Transverse colon (tissue), 4 donors: Measurements from ENCODE around the gene CST9. TPM values are rescaled to one million over a fixed set of nuclear protein-coding genes. Genes with fewer than 3 reads are reported as not detected.

Experiments used
- DNase-seq: peaks from one replicate; pipeline ENCODE4 v3.0.0-alpha.2; 2019
- H3K27ac ChIP-seq, 4 donors: fragments of 200-600 bp; sonication (generic); 2 replicates each; pipeline ENCODE4 v1.5.1; 2016 to 2018; ENCODE audit warnings: inconsistent platforms in 4 of 4
- H3K27me3 ChIP-seq: fragments of 200-600 bp; sonication (generic); 2 replicates; pipeline ENCODE4 v1.5.1; 2017; ENCODE audit warnings: inconsistent platforms
- H3K36me3 ChIP-seq, 4 donors: fragments of 200-600 bp; sonication (generic); 2 replicates each; pipeline ENCODE4 v1.5.1; 2017 to 2019; ENCODE audit warnings: inconsistent platforms in 4 of 4
- H3K4me1 ChIP-seq, 4 donors: fragments of 200-600 bp; sonication (generic); 2 replicates each; pipeline ENCODE4 v1.5.1; 2017 to 2020; ENCODE audit warnings: inconsistent platforms in 4 of 4
- H3K4me3 ChIP-seq, 4 donors: fragments of 200-600 bp; sonication (generic); 1 replicate in 1 of 4; 2 replicates in 3 of 4; pipeline versions ENCODE4 v1.5.1 to v1.6.1; 2017 to 2019; ENCODE audit warnings: inconsistent platforms in 4 of 4
- H3K9me3 ChIP-seq, 2 donors: fragments of 200-600 bp; sonication (generic); 2 replicates each; pipeline ENCODE4 v1.5.1; 2017 to 2019; ENCODE audit warnings: inconsistent platforms in 2 of 2
- CTCF ChIP-seq, 5 experiments: fragments of 200-600 bp in 3 of 5; fragments of 450-650 bp in 2 of 5; sonication (generic) in 3 of 5; IDR thresholded peaks; 1 replicate in 2 of 5; 2 replicates in 3 of 5; pipeline ENCODE4 v1.5.1; 2016 to 2017; ENCODE audit warnings: antibody characterized with exemption in 5 of 5, inconsistent platforms in 3 of 5, mild to moderate bottlenecking in 2 of 5, moderate library complexity in 1 of 5
- EP300 ChIP-seq: sonication (generic); formaldehyde crosslinking; IDR thresholded peaks from one replicate; pipeline ENCODE4 v1.6.1; 2017; ENCODE audit warnings: antibody characterized with exemption, low read depth
- POLR2A ChIP-seq: fragments of 450-650 bp; IDR thresholded peaks from one replicate; pipeline ENCODE4 v1.6.1; 2016; ENCODE audit warnings: antibody characterized with exemption, mild to moderate bottlenecking, moderate library complexity
- POLR2AphosphoS5 ChIP-seq, 3 donors: sonication (generic); formaldehyde crosslinking; IDR thresholded peaks; one replicate each; pipeline ENCODE4 v1.6.1; 2016; ENCODE audit warnings: antibody characterized with exemption in 3 of 3
- WGBS, 2 donors: methylation state at CpG; one replicate each; pipeline ENCODE4 v1.1.5; 2018; ENCODE audit warnings: low coverage in 1 of 2; 5-methylcytosine and 5-hydroxymethylcytosine counted together
- in situ Hi-C, 4 donors: fragments of 200-750 bp; cut with MboI; loops; one replicate each; pipeline versions ENCODE4 v1.15.0 to v1.15.1; 2017; ENCODE audit warnings: low sequenced_read_pairs in 3 of 4, low pct_ligation_motif_present in 1 of 4, low pct_unique_long_range_greater_than_20kb in 1 of 4
- intact Hi-C: fragments of 100-400 bp; cut with DNase I; formaldehyde crosslinking; loops from one replicate; pipeline ENCODE4 v1.15.1; 2023; ENCODE audit warnings: low total_unique reads
- total RNA-seq, 4 donors: library from RNA; depleted of rRNA; stranded (reverse); fragments of >200 nt; gene quantifications; one replicate each; pipeline ENCODE4 v1.1.0, GENCODE V29; 2016

Gene CST9
- total RNA-seq, 4 donors from 2014 or later: not detected

DNA sequence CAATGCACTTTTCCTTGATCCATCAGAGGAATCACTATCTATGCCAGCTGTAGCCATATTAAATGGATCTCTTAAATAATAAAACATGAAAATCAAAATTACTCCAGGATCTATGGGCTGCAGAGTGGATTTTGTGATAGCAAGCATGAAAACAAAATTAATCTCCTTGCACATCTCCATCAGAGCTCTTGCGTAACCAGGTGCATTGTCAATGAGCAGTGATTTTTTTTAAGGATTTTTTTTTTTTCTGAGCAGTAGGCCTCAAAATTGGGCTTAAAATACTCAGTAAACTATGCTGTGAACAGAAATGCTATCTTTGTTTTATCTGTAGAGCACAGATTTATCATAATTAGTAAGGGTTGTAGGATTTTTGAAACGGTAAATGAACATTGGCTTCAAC is 43.5 kb upstream of the CST9 start:
- DNase-seq: no peak
- H3K27me3 ChIP-seq: no peaks in the 10 kb centered on the region
- H3K27ac ChIP-seq: no peak overlapping the region
- H3K36me3 ChIP-seq: no peaks in the 10 kb centered on the region
- WGBS, 2 donors: 92 to 93% methylated on average over 2 of the region's 2 CpGs
- TF ChIP-seq CTCF (IDR thresholded peaks at IDR 0.05) (no peak), POLR2AphosphoS5 (IDR thresholded peaks at IDR 0.05) (no peak), POLR2A (no peak), EP300 (no peak)
- no peak overlapping the region for H3K4me3 ChIP-seq
- no peaks in the 10 kb centered on the region for H3K9me3 ChIP-seq
- in situ Hi-C loops (no loop called here), intact Hi-C loops (no loop called here)
- H3K4me1 ChIP-seq: peaks cover 0 to 5% (median 0%) of the 10 kb centered on the region in 4 donors

- no peak for TF ChIP-seq EP300
- no peak for TF ChIP-seq POLR2A
- TF ChIP-seq POLR2AphosphoS5 (IDR thresholded peaks at IDR 0.05): no peak
- no peak for TF ChIP-seq CTCF (IDR thresholded peaks at IDR 0.05)
- H3K9me3 ChIP-seq: no peaks in the 10 kb centered on the region
- H3K27ac ChIP-seq: no peak overlapping the region
- in situ Hi-C loops (no loop called here), intact Hi-C loops (no loop called here)
- DNase-seq: no peak
- no peaks in the 10 kb centered on the region for H3K36me3 ChIP-seq
- 85 to 91% methylated on average over 2 of the region's 2 CpGs for WGBS, 2 donors
- no peaks in the 10 kb centered on the region for H3K4me1 ChIP-seq
- H3K27me3 ChIP-seq: no peaks in the 10 kb centered on the region
- no peak overlapping the region for H3K4me3 ChIP-seq
These were observed 41.6 kb upstream of the CST9 start for GRCh38 chr20:23647346-23647745.

DNA sequence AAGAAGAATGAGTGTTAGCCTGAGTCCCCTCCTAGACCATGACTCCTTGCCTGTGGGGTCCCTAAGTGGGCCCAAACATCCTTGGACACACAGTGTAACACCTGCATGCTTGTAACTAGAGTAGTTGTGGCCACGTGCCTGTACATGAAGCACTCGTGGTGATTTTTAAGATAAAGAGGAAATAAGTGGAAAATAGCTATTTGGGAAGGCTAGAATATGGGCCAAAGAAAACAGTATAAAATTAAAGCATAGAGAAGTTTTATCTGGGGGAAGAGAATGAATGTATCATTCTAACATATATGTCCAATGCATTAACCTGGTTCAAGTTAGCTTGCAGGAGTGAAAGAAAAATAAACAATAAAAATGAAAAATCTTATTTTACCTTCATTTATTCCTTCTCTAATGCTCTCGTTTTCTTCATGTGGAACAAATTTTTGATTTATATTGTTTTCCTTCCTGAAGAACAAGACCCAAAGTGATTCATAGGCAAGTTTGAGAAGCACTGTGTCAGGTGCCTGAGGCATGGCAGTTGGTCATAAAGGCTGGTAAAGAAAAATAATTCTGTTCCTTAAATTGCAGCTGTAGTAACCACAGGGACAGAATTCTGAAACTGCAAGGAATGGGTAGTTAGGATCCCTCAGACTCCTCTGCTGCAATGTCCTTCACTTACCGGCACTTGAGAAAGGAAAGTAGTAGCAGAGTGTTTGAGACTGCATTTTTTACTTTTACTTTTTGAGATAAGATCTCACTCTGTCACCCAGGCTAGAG is 40.6 kb upstream of the CST9 start:
- Histone ChIP-seq H3K36me3 (no peaks in the 10 kb centered on the region), H3K27me3 (no peaks in the 10 kb centered on the region), H3K4me1 (peaks cover 0 to 9% (median 2%) of the 10 kb centered on the region in 4 donors), H3K4me3 (no peak overlapping the region), H3K9me3 (no peaks in the 10 kb centered on the region), H3K27ac (no peak overlapping the region)
- TF ChIP-seq POLR2A (no peak), CTCF (IDR thresholded peaks at IDR 0.05) (no peak), EP300 (no peak), POLR2AphosphoS5 (IDR thresholded peaks at IDR 0.05) (no peak)
- no peak for DNase-seq
- in situ Hi-C loops (no loop called here), intact Hi-C loops (no loop called here)
- 50 to 62% methylated on average over 4 of the region's 4 CpGs for WGBS, 2 donors

DNA sequence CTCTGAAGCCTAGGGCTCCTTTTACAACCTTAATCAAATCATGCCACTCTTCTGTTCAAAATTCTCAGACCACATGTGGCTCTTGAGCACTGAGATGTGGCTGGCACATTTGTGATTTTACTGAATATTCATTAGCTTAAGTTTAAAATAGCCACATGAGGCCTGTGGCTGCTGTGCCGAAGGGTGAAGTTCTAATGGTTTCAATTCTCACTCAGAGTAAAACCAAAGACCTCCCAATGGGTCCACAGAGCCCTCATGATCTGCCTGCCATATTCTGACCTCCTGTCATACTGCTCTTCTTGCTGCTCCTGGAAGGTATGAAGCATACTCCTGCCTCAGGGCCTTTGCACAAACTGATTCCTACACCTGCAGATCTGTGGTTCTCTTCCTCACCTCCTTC is 39.9 kb upstream of the CST9 start:
- in situ Hi-C loops: no loop called here
- 88% methylated on average over 1 of the region's 1 CpG; no CpG with 5 or more reads in 1 of the 2 donors for WGBS, 2 donors

More for the DNA sequence above, 39.9 kb upstream of the CST9 start:
- intact Hi-C loops: no loop called here
- H3K4me3 ChIP-seq: no peak overlapping the region
- TF ChIP-seq POLR2A: no peak
- TF ChIP-seq EP300: no peak
- no peak for DNase-seq
- H3K27ac ChIP-seq: no peak overlapping the region
- no peaks in the 10 kb centered on the region for H3K27me3 ChIP-seq
- H3K4me1 ChIP-seq: peaks cover 0 to 9% (median 2%) of the 10 kb centered on the region in 4 donors
- H3K9me3 ChIP-seq: no peaks in the 10 kb centered on the region
- H3K36me3 ChIP-seq: no peaks in the 10 kb centered on the region
